K562 (cell line): Measurements from ENCODE around the gene ZNF609. TPM values are rescaled to one million over a fixed set of nuclear protein-coding genes. Genes with fewer than 3 reads are reported as not detected.

Experiments used
- ARID3B ChIP-seq: fragments of 250-450 bp; sonication (Bioruptor Pico); IDR thresholded peaks from 2 replicates; pipeline ENCODE4 v1.4.0; 2020; ENCODE audit warnings: borderline replicate concordance
- DDX20 ChIP-seq: fragments of 450-650 bp; IDR thresholded peaks from 2 replicates; pipeline ENCODE4 v1.6.1; 2016; ENCODE audit warnings: missing genetic modification characterization, low read depth, mild to moderate bottlenecking, missing compliant biosample characterization, moderate library complexity
- E2F1 ChIP-seq: sonication (generic); formaldehyde crosslinking; IDR thresholded peaks from 2 replicates; pipeline ENCODE4 v1.8.1; 2023; ENCODE audit warnings: mild to moderate bottlenecking, missing genetic modification reagents, moderate library complexity
- ELK1 ChIP-seq: sonication (generic); formaldehyde crosslinking; IDR thresholded peaks from 2 replicates; pipeline ENCODE4 v1.8.1; 2022; ENCODE audit warnings: missing genetic modification reagents
- EP400 ChIP-seq: fragments of 450-650 bp; IDR thresholded peaks from 2 replicates; pipeline ENCODE4 v1.6.1; 2017; ENCODE audit warnings: antibody characterized with exemption, mild to moderate bottlenecking, moderate library complexity
- GATA2 ChIP-seq: sonication (generic); formaldehyde crosslinking; IDR thresholded peaks from 2 replicates; pipeline ENCODE4 v1.4.0; 2020; ENCODE audit warnings: mild to moderate bottlenecking, missing genetic modification reagents
- GATAD2A ChIP-seq: fragments of 450-650 bp; IDR thresholded peaks from 2 replicates; pipeline ENCODE4 v1.6.1; 2017
- LCOR ChIP-seq: sonication (generic); formaldehyde crosslinking; IDR thresholded peaks from 2 replicates; pipeline ENCODE4 v1.8.0; 2022; ENCODE audit warnings: mild to moderate bottlenecking, missing genetic modification reagents
- MCM2 ChIP-seq: fragments of 450-650 bp; IDR thresholded peaks from 2 replicates; pipeline ENCODE4 v1.6.1; 2017; ENCODE audit warnings: low read depth, mild to moderate bottlenecking
- NFATC3 ChIP-seq: fragments of 450-650 bp; IDR thresholded peaks from 2 replicates; pipeline ENCODE4 v1.6.1; 2017; ENCODE audit warnings: mild to moderate bottlenecking
- PYGO2 ChIP-seq: fragments of 450-650 bp; IDR thresholded peaks from 2 replicates; pipeline ENCODE4 v1.6.1; 2016; ENCODE audit warnings: mild to moderate bottlenecking, missing genetic modification characterization, moderate library complexity, missing compliant biosample characterization
- RB1 ChIP-seq: fragments of 450-650 bp; IDR thresholded peaks from 2 replicates; pipeline ENCODE4 v1.6.1; 2017; ENCODE audit warnings: low read depth, mild to moderate bottlenecking
- RBFOX2 ChIP-seq: fragments of 200-400 bp; formaldehyde crosslinking; IDR thresholded peaks from 2 replicates; pipeline ENCODE4 v1.6.1; 2017; ENCODE audit warnings: low read depth, mild to moderate bottlenecking, low read length, moderate library complexity
- RBM25 ChIP-seq: fragments of 200-400 bp; formaldehyde crosslinking; IDR thresholded peaks from 2 replicates; pipeline ENCODE4 v1.6.1; 2018; ENCODE audit warnings: low read length, low read depth, moderate library complexity; ENCODE audit not compliant: severe bottlenecking
- RFX1 ChIP-seq: fragments of 450-650 bp; IDR thresholded peaks from 2 replicates; pipeline ENCODE4 v1.6.1; 2016; ENCODE audit warnings: mild to moderate bottlenecking, moderate library complexity
- TFE3 ChIP-seq: fragments of 450-650 bp; formaldehyde crosslinking; IDR thresholded peaks from 2 replicates; pipeline ENCODE4 v1.4.0; 2020; ENCODE audit warnings: mild to moderate bottlenecking, mixed read lengths
- ZBTB8A ChIP-seq: fragments of 450-650 bp; IDR thresholded peaks from 2 replicates; pipeline ENCODE4 v1.6.1; 2018; ENCODE audit warnings: mild to moderate bottlenecking, moderate library complexity; ENCODE audit not compliant: partially characterized antibody
- ZNF239 ChIP-seq: fragments of 250-450 bp; sonication (Bioruptor Pico); IDR thresholded peaks from 2 replicates; pipeline ENCODE4 v1.4.0; 2020; ENCODE audit warnings: mild to moderate bottlenecking
- ZNF277 ChIP-seq: fragments of 250-450 bp; sonication (Bioruptor Pico); IDR thresholded peaks from 2 replicates; pipeline ENCODE4 v1.8.0; 2022; ENCODE audit warnings: inconsistent platforms, mild to moderate bottlenecking, moderate library complexity, borderline replicate concordance
- ZNF280A ChIP-seq: fragments of 450-650 bp; IDR thresholded peaks from 2 replicates; pipeline ENCODE4 v1.6.1; 2018; ENCODE audit warnings: mild to moderate bottlenecking, low read depth; ENCODE audit not compliant: partially characterized antibody
- ZNF583 ChIP-seq: fragments of 250-450 bp; sonication (Bioruptor Pico); IDR thresholded peaks from 2 replicates; pipeline ENCODE4 v1.4.0; 2020
- polyA plus RNA-seq, 8 experiments: library from polyadenylated mRNA; depleted of rRNA in 4 of 8; stranded (reverse) in 5 of 8; unstranded in 3 of 8; fragments of >200 nt; fragmentation: Nextera tagmentation in 2 of 8; fragmentation: Illumina TruSeq in 1 of 8; extraction: Ambion mirVana in 2 of 8; extraction: Trizol in 1 of 8; gene quantifications; 2 replicates each; pipeline versions ENCODE4 v1.2.1 to v1.2.3, GENCODE V29; 2011 to 2014; ENCODE audit warnings: inconsistent platforms in 1 of 8, missing spikeins in 1 of 8
- total RNA-seq, 7 experiments: library from RNA; depleted of rRNA in 6 of 7; stranded (reverse); fragments of >200 nt in 6 of 7; fragmentation: Illumina TruSeq in 2 of 7; extraction: Trizol in 2 of 7; gene quantifications; 2 replicates each; pipeline versions ENCODE4 v1.2.1 to v1.2.3, GENCODE V29; 2011 to 2021; ENCODE audit warnings: low replicate concordance in 1 of 7

Gene ZNF609
- total and polyA plus RNA-seq, 9 of the 15 experiments (the other 6 are each of a cell fraction or from before 2014, with no cell fraction given) = 3.0 to 38.7 (median 17.8) TPM

GRCh38 chr15:64460206-64460723, at the start of gene ZNF609 (continued):
- TF ChIP-seq RB1 (peak; percentile 98), EP400 (peak; percentile 76), DDX20 (no peak), ZNF277 (CRISPR knock-in tag) (no peak), MCM2 (no peak), NFATC3 (peak; percentile 43; the same call in 1 of the 2 replicates), ZBTB8A (no peak), RFX1 (no peak), ZNF239 (CRISPR knock-in tag) (peak; percentile 41; the same call in 1 of the 2 replicates), ELK1 (CRISPR knock-in tag) (no peak), RBFOX2 (peak; percentile 80), GATA2 (CRISPR knock-in tag) (no peak), ZNF280A (no peak), TFE3 (CRISPR knock-in tag) (0 out of 2 replicates have a peak, but pooled peaks have one; percentile 4), RBM25 (peak; percentile 22), GATAD2A (peak; percentile 86), ZNF583 (CRISPR knock-in tag) (no peak), LCOR (CRISPR knock-in tag) (0 out of 2 replicates have a peak, but pooled peaks have one; percentile 64), PYGO2 (tag) (0 out of 2 replicates have a peak, but pooled peaks have one; percentile 9), ARID3B (CRISPR knock-in tag) (no peak), E2F1 (peak; percentile 95)
